HCT116 (cell line): ENCODE data around the gene PARVA. TPM values are rescaled to one million over a fixed set of nuclear protein-coding genes. Genes with fewer than 3 reads are reported as not detected.

Experiments
- ATAC-seq: fragments of 200-7000 bp; cut with Tn5 transposase; 2 replicates; pipeline ENCODE4 v1.9.1; 2020; ENCODE audit warnings: mild to moderate bottlenecking, moderate library complexity
- BruUV-seq: library from RNA; stranded (reverse); fragments of 400-500 nt; replicated peaks from 2 replicates; lab custom pipeline; 2021; lab: Mats Ljungman, UMichigan
- CTCF ChIA-PET: fragments of 300-600 bp; sonication (Branson Sonifier 250); formaldehyde crosslinking; loops from one replicate; lab custom pipeline; 2021; ENCODE audit warnings: antibody characterized with exemption; lab: Charles Lee
- POLR2A ChIA-PET: fragments of 300-600, 350-600 bp; sonication (Branson Sonifier 250); formaldehyde crosslinking; loops from one replicate; lab custom pipeline; 2021; ENCODE audit warnings: antibody characterized with exemption; lab: Charles Lee
- RAD21 ChIA-PET, 2 experiments: fragments of 300-600 bp; sonication (Branson Sonifier 250); formaldehyde crosslinking; loops; one replicate each; lab custom pipeline; 2023; ENCODE audit warnings: low total read pairs in 2 of 2; ENCODE audit not compliant: uncharacterized antibody in 2 of 2, unreplicated experiment in 2 of 2, low non-redundant PET in 1 of 2; lab: Charles Lee
- DNase-seq: peaks from one replicate; pipeline ENCODE4 v3.0.0-alpha.2; 2010; ENCODE audit warnings: low read depth, low spot score
- H2AFZ ChIP-seq: fragments of 200-600 bp; shearing (Covaris generic), sonication (generic); 2 replicates; pipeline ENCODE4 v1.6.1; 2017; ENCODE audit warnings: low read depth, mixed run types, mixed read lengths, antibody characterized with exemption, low read length; ENCODE audit not compliant: poor library complexity, severe bottlenecking
- H3K27ac ChIP-seq: 2 replicates; pipeline ENCODE4 v1.5.1; 2012; ENCODE audit warnings: low read depth, low read length
- H3K27me3 ChIP-seq: fragments of 200-600 bp; sonication (generic); 2 replicates; pipeline ENCODE4 v1.6.1; 2016; ENCODE audit warnings: mixed run types, low read length, mixed read lengths; ENCODE audit not compliant: insufficient read depth
- H3K36me3 ChIP-seq, 2 experiments: fragments of 200-500 bp in 1 of 2; fragments of 200-600 bp in 1 of 2; sonication (Bioruptor generic) in 1 of 2; sonication (generic) in 1 of 2; 2 replicates each; pipeline versions ENCODE4 v1.5.1 to v1.6.1; 2014 to 2016; ENCODE audit warnings: low read length in 2 of 2, inconsistent platforms in 1 of 2, mixed read lengths in 1 of 2, mixed run types in 1 of 2; ENCODE audit not compliant: insufficient read depth in 2 of 2, control insufficient read depth in 1 of 2
- H3K4me1 ChIP-seq, 2 experiments: fragments of 200-600 bp in 1 of 2; sonication (generic) in 1 of 2; 2 replicates each; pipeline versions ENCODE4 v1.5.1 to v1.6.1; 2012 to 2017; ENCODE audit warnings: low read length in 2 of 2, inconsistent platforms in 1 of 2, mild to moderate bottlenecking in 1 of 2, mixed read lengths in 1 of 2, mixed run types in 1 of 2, moderate library complexity in 1 of 2; ENCODE audit not compliant: insufficient read depth in 2 of 2, control insufficient read depth in 1 of 2
- H3K4me2 ChIP-seq: fragments of 200-600 bp; sonication (generic); 2 replicates; pipeline ENCODE4 v1.6.1; 2017; ENCODE audit warnings: mixed run types, low read length, mixed read lengths
- H3K4me3 ChIP-seq, 2 experiments: fragments of 200-600 bp in 1 of 2; sonication (generic) in 1 of 2; replicated peaks in 1 of 2; 2 replicates each; pipeline ENCODE4 v1.5.1; 2011 to 2016; ENCODE audit warnings: low read length in 2 of 2, control low read depth in 1 of 2, low read depth in 1 of 2, mild to moderate bottlenecking in 1 of 2, mixed read lengths in 1 of 2, mixed run types in 1 of 2
- H3K79me2 ChIP-seq: fragments of 200-600 bp; sonication (generic); 2 replicates; pipeline ENCODE4 v1.6.1; 2017; ENCODE audit warnings: mild to moderate bottlenecking, mixed run types, low read length, moderate library complexity, mixed read lengths; ENCODE audit not compliant: insufficient read depth
- H3K9ac ChIP-seq: fragments of 200-600 bp; sonication (generic); 2 replicates; pipeline ENCODE4 v1.6.1; 2016; ENCODE audit warnings: low read length, mixed read lengths
- H3K9me2 ChIP-seq: fragments of 200-600 bp; sonication (generic), shearing (Covaris generic); 2 replicates; pipeline ENCODE4 v1.6.1; 2017; ENCODE audit warnings: mixed run types, mild to moderate bottlenecking, moderate library complexity; ENCODE audit not compliant: insufficient read depth
- H3K9me3 ChIP-seq, 2 experiments: fragments of 200-500 bp in 1 of 2; fragments of 200-600 bp in 1 of 2; sonication (Bioruptor generic) in 1 of 2; sonication (generic) in 1 of 2; 2 replicates each; pipeline ENCODE4 v1.6.1; 2014 to 2017; ENCODE audit warnings: low read length in 2 of 2, mixed read lengths in 2 of 2, inconsistent platforms in 1 of 2, low read depth in 1 of 2, mild to moderate bottlenecking in 1 of 2, mixed run types in 1 of 2, moderate library complexity in 1 of 2; ENCODE audit not compliant: control insufficient read depth in 1 of 2, insufficient read depth in 1 of 2
- H4K20me1 ChIP-seq: fragments of 200-600 bp; sonication (generic), shearing (Covaris generic); 2 replicates; pipeline ENCODE4 v1.6.1; 2017; ENCODE audit warnings: mixed run types, mild to moderate bottlenecking, moderate library complexity; ENCODE audit not compliant: insufficient read depth
- CBX3 ChIP-seq: IDR thresholded peaks from 2 replicates; pipeline ENCODE4 v1.6.1; 2012; ENCODE audit warnings: low read depth
- CEBPB ChIP-seq: IDR thresholded peaks from 2 replicates; pipeline ENCODE4 v1.6.1; 2012; ENCODE audit warnings: low read depth
- EGR1 ChIP-seq: IDR thresholded peaks from 2 replicates; pipeline ENCODE4 v1.6.1; 2012; ENCODE audit warnings: low read depth
- ELF1 ChIP-seq: IDR thresholded peaks from 2 replicates; pipeline ENCODE4 v1.6.1; 2012; ENCODE audit warnings: low read depth, borderline replicate concordance
- EZH2 ChIP-seq: fragments of 200-600 bp; sonication (generic); IDR thresholded peaks from 2 replicates; pipeline ENCODE4 v1.6.1; 2017; ENCODE audit warnings: antibody characterized with exemption, mixed run types
- EZH2phosphoT487 ChIP-seq: fragments of 200-600 bp; IDR thresholded peaks from 2 replicates; pipeline ENCODE4 v1.6.1; 2018; ENCODE audit warnings: antibody characterized with exemption, borderline replicate concordance
- FOSL1 ChIP-seq: IDR thresholded peaks from 2 replicates; pipeline ENCODE4 v1.6.1; 2012; ENCODE audit warnings: low read depth
- JUND ChIP-seq: IDR thresholded peaks from 2 replicates; pipeline ENCODE4 v1.6.1; 2012
- POLR2A ChIP-seq: IDR thresholded peaks from 2 replicates; pipeline ENCODE4 v1.7.0; 2011; ENCODE audit warnings: borderline replicate concordance; ENCODE audit not compliant: insufficient read depth, insufficient read length; ENCODE audit errors: extremely low read depth
- POLR2AphosphoS5 ChIP-seq: IDR thresholded peaks from 2 replicates; pipeline ENCODE4 v1.6.1; 2011; ENCODE audit warnings: mild to moderate bottlenecking, low read depth, low read length, moderate library complexity
- RAD21 ChIP-seq: IDR thresholded peaks from 2 replicates; pipeline ENCODE4 v1.6.1; 2012; ENCODE audit warnings: low read depth, mild to moderate bottlenecking
- SIN3A ChIP-seq: IDR thresholded peaks from 2 replicates; pipeline ENCODE4 v1.6.1; 2012; ENCODE audit warnings: low read depth
- SRF ChIP-seq: IDR thresholded peaks from 2 replicates; pipeline ENCODE4 v1.6.1; 2012; ENCODE audit warnings: low read depth
- TCF7L2 ChIP-seq: IDR thresholded peaks from 2 replicates; pipeline ENCODE4 v1.7.0; 2011; ENCODE audit warnings: borderline replicate concordance, inconsistent platforms; ENCODE audit not compliant: insufficient read depth, insufficient read length; ENCODE audit errors: extremely low read depth
- ZNF274 ChIP-seq: fragments of 200-500 bp; sonication (Bioruptor generic); IDR thresholded peaks from 2 replicates; pipeline ENCODE4 v1.6.1; 2014; ENCODE audit warnings: mild to moderate bottlenecking, low read depth, low read length, inconsistent platforms
- intact Hi-C: fragments of 100-400 bp; cut with micrococcal nuclease; formaldehyde crosslinking; loops from 2 replicates; pipeline ENCODE4 v1.10.0; 2022
- total RNA-seq: library from RNA; stranded (reverse); gene quantifications from one replicate; pipeline ENCODE4 v1.2.1, GENCODE V29; 2021; ENCODE audit not compliant: unreplicated experiment
- TF ChIP-seq, protein P1 (sequence below): IDR thresholded peaks from 2 replicates; pipeline ENCODE4 v1.6.1; 2012
- TF ChIP-seq, protein P2 (sequence below): IDR thresholded peaks from 2 replicates; pipeline ENCODE4 v1.6.1; 2012; ENCODE audit warnings: low read depth
- TF ChIP-seq, protein P3 (sequence below): IDR thresholded peaks from 2 replicates; pipeline ENCODE4 v1.6.1; 2012

PARVA gene
- total RNA-seq, 1 experiment from 2014 or later: 18.4 TPM

DNA sequence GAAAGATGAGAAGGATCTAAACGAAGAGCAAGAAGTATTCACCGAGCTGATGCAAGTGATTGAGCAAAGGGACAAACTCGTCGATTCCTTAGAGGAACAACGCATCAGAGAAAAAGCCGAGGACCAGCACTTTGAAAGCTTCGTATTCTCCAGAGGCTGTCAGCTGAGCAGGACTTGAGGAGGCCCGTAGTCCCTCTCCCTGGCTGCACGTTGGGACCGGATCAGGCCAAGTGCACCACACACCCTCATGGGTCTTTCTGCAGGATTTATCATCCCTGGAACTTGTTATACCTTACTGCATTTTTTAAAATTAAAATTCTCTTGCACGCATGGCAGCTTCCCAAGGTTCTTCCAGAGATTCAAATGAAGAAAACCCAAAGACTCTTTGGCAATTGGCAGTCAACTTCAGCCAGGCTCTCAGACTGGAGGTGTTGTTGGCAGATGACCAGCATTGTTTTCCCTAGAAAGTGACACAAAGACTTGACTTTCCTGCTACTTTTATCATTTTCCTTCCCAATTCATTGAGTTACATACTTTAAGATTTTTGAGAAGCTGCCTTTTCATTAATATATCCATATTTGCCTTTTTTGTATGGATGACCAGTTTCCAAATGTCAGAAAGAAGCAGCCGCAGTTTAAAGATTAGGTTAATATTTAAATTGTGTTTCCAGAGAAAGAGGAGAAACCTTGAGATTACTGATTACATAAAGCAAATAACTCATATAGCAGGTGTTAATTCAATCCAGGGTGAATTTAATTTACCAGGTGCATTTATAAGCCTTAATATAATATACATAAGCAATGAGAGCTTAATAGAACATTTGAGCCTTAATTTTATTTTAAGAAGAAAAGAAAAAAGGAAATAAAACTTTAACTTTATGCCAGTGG, 18.8 kb upstream of the PARVA start:
- ChIA-PET POLR2A (no interaction called here), RAD21 (no interaction called here), CTCF (no interaction called here)
- BruUV-seq: no TSS peak
- TF ChIP-seq SIN3A (no peak), RAD21 (no peak)
- Histone ChIP-seq H3K27ac (no peak overlapping the region), H3K4me1 (no peaks in the 10 kb centered on the region), H3K9me3 (no peaks in the 10 kb centered on the region), H4K20me1 (no peaks in the 10 kb centered on the region), H3K36me3 (no peaks in the 10 kb centered on the region), H2AFZ (no peak overlapping the region), H3K4me3 (no peak overlapping the region), H3K27me3 (no peaks in the 10 kb centered on the region), H3K9ac (no peak overlapping the region), H3K9me2 (no peaks in the 10 kb centered on the region), H3K79me2 (no peaks in the 10 kb centered on the region), H3K4me2 (no peak overlapping the region)
- intact Hi-C loops: no loop called here
- DNase-seq (no peak), ATAC-seq (no peak)

DNA sequence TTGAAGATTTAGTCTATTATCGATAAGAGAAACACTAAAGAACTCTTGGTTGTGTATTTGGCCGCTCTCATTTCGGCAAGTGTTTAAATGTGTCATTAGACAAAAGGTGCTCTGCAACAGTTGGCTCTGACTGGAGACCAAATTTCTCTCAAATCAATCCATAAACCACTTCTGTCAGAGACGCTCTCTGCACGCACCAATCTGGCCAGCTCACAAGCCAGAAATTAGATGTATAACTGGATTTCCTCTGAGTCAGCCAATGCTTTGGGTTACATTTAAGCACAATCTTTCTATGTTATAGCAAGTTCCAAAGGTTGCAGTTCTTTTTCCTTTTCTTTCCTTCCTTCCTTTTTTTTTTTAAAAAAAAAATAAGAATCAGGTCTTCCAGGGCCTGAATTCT, 17.6 kb upstream of the PARVA start:
- CTCF ChIA-PET: no interaction called here
- no TSS peak for BruUV-seq
- H3K27me3 ChIP-seq: no peaks in the 10 kb centered on the region
- no peaks in the 10 kb centered on the region for H3K36me3 ChIP-seq
- H3K27ac ChIP-seq: no peak overlapping the region
- H3K9ac ChIP-seq: no peak overlapping the region
- RAD21 ChIA-PET: no interaction called here
- H3K4me1 ChIP-seq: no peaks in the 10 kb centered on the region
- no peak overlapping the region for H2AFZ ChIP-seq
- intact Hi-C loops: no loop called here
- H3K79me2 ChIP-seq: no peaks in the 10 kb centered on the region
- no peak for DNase-seq
- H3K9me2 ChIP-seq: no peaks in the 10 kb centered on the region
- H3K4me2 ChIP-seq: no peak overlapping the region
- no peak for ATAC-seq
- no peaks in the 10 kb centered on the region for H3K9me3 ChIP-seq
- no peaks in the 10 kb centered on the region for H4K20me1 ChIP-seq
- no peak overlapping the region for H3K4me3 ChIP-seq
- POLR2A ChIA-PET: no interaction called here
- TF ChIP-seq EZH2: no peak
- TF ChIP-seq EGR1: no peak
- TF ChIP-seq, protein P1, sequence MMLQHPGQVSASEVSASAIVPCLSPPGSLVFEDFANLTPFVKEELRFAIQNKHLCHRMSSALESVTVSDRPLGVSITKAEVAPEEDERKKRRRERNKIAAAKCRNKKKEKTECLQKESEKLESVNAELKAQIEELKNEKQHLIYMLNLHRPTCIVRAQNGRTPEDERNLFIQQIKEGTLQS: no peak
- TF ChIP-seq, protein P2, sequence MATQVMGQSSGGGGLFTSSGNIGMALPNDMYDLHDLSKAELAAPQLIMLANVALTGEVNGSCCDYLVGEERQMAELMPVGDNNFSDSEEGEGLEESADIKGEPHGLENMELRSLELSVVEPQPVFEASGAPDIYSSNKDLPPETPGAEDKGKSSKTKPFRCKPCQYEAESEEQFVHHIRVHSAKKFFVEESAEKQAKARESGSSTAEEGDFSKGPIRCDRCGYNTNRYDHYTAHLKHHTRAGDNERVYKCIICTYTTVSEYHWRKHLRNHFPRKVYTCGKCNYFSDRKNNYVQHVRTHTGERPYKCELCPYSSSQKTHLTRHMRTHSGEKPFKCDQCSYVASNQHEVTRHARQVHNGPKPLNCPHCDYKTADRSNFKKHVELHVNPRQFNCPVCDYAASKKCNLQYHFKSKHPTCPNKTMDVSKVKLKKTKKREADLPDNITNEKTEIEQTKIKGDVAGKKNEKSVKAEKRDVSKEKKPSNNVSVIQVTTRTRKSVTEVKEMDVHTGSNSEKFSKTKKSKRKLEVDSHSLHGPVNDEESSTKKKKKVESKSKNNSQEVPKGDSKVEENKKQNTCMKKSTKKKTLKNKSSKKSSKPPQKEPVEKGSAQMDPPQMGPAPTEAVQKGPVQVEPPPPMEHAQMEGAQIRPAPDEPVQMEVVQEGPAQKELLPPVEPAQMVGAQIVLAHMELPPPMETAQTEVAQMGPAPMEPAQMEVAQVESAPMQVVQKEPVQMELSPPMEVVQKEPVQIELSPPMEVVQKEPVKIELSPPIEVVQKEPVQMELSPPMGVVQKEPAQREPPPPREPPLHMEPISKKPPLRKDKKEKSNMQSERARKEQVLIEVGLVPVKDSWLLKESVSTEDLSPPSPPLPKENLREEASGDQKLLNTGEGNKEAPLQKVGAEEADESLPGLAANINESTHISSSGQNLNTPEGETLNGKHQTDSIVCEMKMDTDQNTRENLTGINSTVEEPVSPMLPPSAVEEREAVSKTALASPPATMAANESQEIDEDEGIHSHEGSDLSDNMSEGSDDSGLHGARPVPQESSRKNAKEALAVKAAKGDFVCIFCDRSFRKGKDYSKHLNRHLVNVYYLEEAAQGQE: no peak
- TF ChIP-seq ELF1: no peak
- TF ChIP-seq POLR2AphosphoS5: no peak
- TF ChIP-seq TCF7L2: no peak
- TF ChIP-seq SRF: no peak
- no peak for TF ChIP-seq FOSL1
- no peak for TF ChIP-seq SIN3A
- TF ChIP-seq RAD21: no peak
- no peak for TF ChIP-seq EZH2phosphoT487
- TF ChIP-seq JUND: no peak
- TF ChIP-seq ZNF274: no peak
- no peak for TF ChIP-seq CEBPB
- TF ChIP-seq POLR2A: no peak
- no peak for TF ChIP-seq CBX3
- TF ChIP-seq, protein P3, sequence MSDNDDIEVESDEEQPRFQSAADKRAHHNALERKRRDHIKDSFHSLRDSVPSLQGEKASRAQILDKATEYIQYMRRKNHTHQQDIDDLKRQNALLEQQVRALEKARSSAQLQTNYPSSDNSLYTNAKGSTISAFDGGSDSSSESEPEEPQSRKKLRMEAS: no peak
